Astrocyte of the cerebellum (primary cell): ENCODE measurements around the gene CDC42BPA.

ENCODE experiments used
- DNase-seq: peaks from one replicate; pipeline ENCODE4 v3.0.0-alpha.2; 2011; ENCODE audit warnings: low read depth
- H3K4me3 ChIP-seq: 2 replicates; pipeline ENCODE4 v1.5.1; 2011; ENCODE audit warnings: mild to moderate bottlenecking, low read depth, low read length, moderate library complexity
- CTCF ChIP-seq: IDR thresholded peaks from 2 replicates; pipeline ENCODE4 v1.5.1; 2012; ENCODE audit warnings: low read length, low read depth, moderate library complexity, mild to moderate bottlenecking; ENCODE audit errors: missing control alignments
- in situ Hi-C: cut with HindIII; loops from 2 replicates; pipeline ENCODE4 v1.10.0; 2017; ENCODE audit warnings: low sequenced_read_pairs

The CDC42BPA gene

GRCh38 chr1:227335242-227336020 lies 17.1 kb upstream of the CDC42BPA start:
- no peak for DNase-seq
- TF ChIP-seq CTCF: no peak
- no peak overlapping the region for H3K4me3 ChIP-seq
- in situ Hi-C loops: no loop called here

GRCh38 chr1:227333423-227333822 lies 15.1 kb upstream of the CDC42BPA start:
- DNase-seq: no peak
- H3K4me3 ChIP-seq: no peak overlapping the region
- in situ Hi-C loops: no loop called here
- no peak for TF ChIP-seq CTCF

- in situ Hi-C loops: no loop called here
- DNase-seq: peak; percentile 37
- TF ChIP-seq CTCF: no peak
- H3K4me3 ChIP-seq: no peak overlapping the region
These were observed 12.2 kb upstream of the CDC42BPA start for GRCh38 chr1:227330279-227331076.

GRCh38 chr1:227328405-227329019 lies 10.2 kb upstream of the CDC42BPA start:
- in situ Hi-C loops: no loop called here
- no peak overlapping the region for H3K4me3 ChIP-seq
- DNase-seq: no peak
- TF ChIP-seq CTCF: no peak

- no peak for TF ChIP-seq CTCF
- H3K4me3 ChIP-seq: no peak overlapping the region
- in situ Hi-C loops: no loop called here
- no peak for DNase-seq
These were observed 6.9 kb upstream of the CDC42BPA start for GRCh38 chr1:227325156-227325555.

- TF ChIP-seq CTCF: no peak
- H3K4me3 ChIP-seq: no peak overlapping the region
- no peak for DNase-seq
- in situ Hi-C loops: no loop called here
These were observed 5.6 kb upstream of the CDC42BPA start for GRCh38 chr1:227323967-227324268.
